Activated CD8-positive, alpha-beta memory T cell treated with anti-CD3 and anti-CD28 coated beads, Interleukin-2, amount 50 U/mL, for 1 hour (primary cell): ENCODE data around the gene CDK5RAP1.
"Not testable (repeated sequence)": the region's sequence is repeated elsewhere in the genome, so short reads cannot be mapped to it uniquely, and the experiment has no call there.

Experiments used
- DNase-seq: peaks from one replicate; pipeline ENCODE4 v3.0.0-alpha.2; 2020; ENCODE audit errors: extremely low read depth

Gene CDK5RAP1

GRCh38 chr20:33401184-33401920 is at the start of gene CDK5RAP1:
CDK5RAP1 (minus strand) TSS chr20:33401519; CDS start chr20:33397064, 4,455 bp downstream.
- peak; percentile 63 for DNase-seq

- DNase-seq = no peak
Measured at GRCh38 chr20:33450867-33451266, 49.5 kb upstream of the CDK5RAP1 start.

- no peak for DNase-seq
Measured at GRCh38 chr20:33445881-33446625, 44.7 kb upstream of the CDK5RAP1 start.

- no peak for DNase-seq
Measured at GRCh38 chr20:33444797-33445560, 43.7 kb upstream of the CDK5RAP1 start.

- peak; percentile 54 for DNase-seq
Measured at GRCh38 chr20:33443512-33444239, 42.4 kb upstream of the CDK5RAP1 start, which contains the start of gene SNTA1. SNTA1 (minus strand) TSS chr20:33443763; CDS start chr20:33443620, 143 bp downstream.

GRCh38 chr20:33443006-33443511 is 41.7 kb upstream of the CDK5RAP1 start:
- no peak for DNase-seq

GRCh38 chr20:33442136-33443005 is 41.1 kb upstream of the CDK5RAP1 start:
- DNase-seq = no peak

- DNase-seq = no peak
Measured at GRCh38 chr20:33441142-33441955, 40.0 kb upstream of the CDK5RAP1 start.

- DNase-seq = not testable (repeated sequence)
Measured at GRCh38 chr20:33440562-33440961, 39.2 kb upstream of the CDK5RAP1 start.

GRCh38 chr20:33438481-33438880 is 37.2 kb upstream of the CDK5RAP1 start:
- no peak for DNase-seq

- no peak for DNase-seq
Measured at GRCh38 chr20:33437141-33437911, 36.0 kb upstream of the CDK5RAP1 start.

- no peak for DNase-seq
Measured at GRCh38 chr20:33434434-33434833, 33.1 kb upstream of the CDK5RAP1 start.

- DNase-seq = no peak
Measured at GRCh38 chr20:33433465-33434234, 32.3 kb upstream of the CDK5RAP1 start.

- no peak for DNase-seq
Measured at GRCh38 chr20:33431797-33432381, 30.6 kb upstream of the CDK5RAP1 start.

- not testable (repeated sequence) for DNase-seq
Measured at GRCh38 chr20:33423875-33424274, 22.6 kb upstream of the CDK5RAP1 start.

- DNase-seq = no peak
Measured at GRCh38 chr20:33423141-33423834, 22.0 kb upstream of the CDK5RAP1 start.
